Measurements from ENCODE around the gene GPC5.

The GPC5 gene

GRCh38 chr13:92657565-92657964 lies 1259.1 kb downstream of the GPC5 start:
- no peaks in the 10 kb centered on the region for H3F3A ChIP-seq (ENCODE audit: insufficient read depth)
- H2AFZ ChIP-seq (ENCODE audit: low read depth, low read length, severe bottlenecking) = no peak overlapping the region
- no peak overlapping the region for H3K4me3 ChIP-seq (ENCODE audit: insufficient read depth, low read length, poor library complexity, severe bottlenecking)
- H3K36me3 ChIP-seq (ENCODE audit: low read length) = no peaks in the 10 kb centered on the region
- H3K9me2 ChIP-seq (replicated peaks; ENCODE audit: insufficient read depth, low read length) = no peaks in the 10 kb centered on the region
- no peak overlapping the region for H3K27ac ChIP-seq (ENCODE audit: low read depth, low read length)
- H3K9ac ChIP-seq (ENCODE audit: low read length) = no peak overlapping the region
- TF ChIP-seq EZH2phosphoT487 (conservative IDR thresholded peaks at IDR 0.05; ENCODE audit: low read length) = no peak
- TF ChIP-seq CTCF (IDR thresholded peaks at IDR 0.05; ENCODE audit: insufficient read depth, low read length, poor library complexity, severe bottlenecking) = no peak
- no peaks in the 10 kb centered on the region for H3K27me3 ChIP-seq (ENCODE audit: low read length)
- no peak overlapping the region for H3K4me2 ChIP-seq (ENCODE audit: low read depth, low read length, poor library complexity, severe bottlenecking)
- H4K20me1 ChIP-seq (ENCODE audit: low read depth, low read length) = no peaks in the 10 kb centered on the region
- peaks cover under 1% of the 10 kb centered on the region; the same call in 1 of the 2 replicates for H3K9me3 ChIP-seq (ENCODE audit: insufficient read depth, low read length)
- no peaks in the 10 kb centered on the region for H3K79me2 ChIP-seq (ENCODE audit: insufficient read depth, low read length)

GRCh38 chr13:92658293-92658692 lies 1259.9 kb downstream of the GPC5 start:
- H3F3A ChIP-seq (ENCODE audit: insufficient read depth) = no peaks in the 10 kb centered on the region
- no peaks in the 10 kb centered on the region for H3K9me2 ChIP-seq (replicated peaks; ENCODE audit: insufficient read depth, low read length)
- H3K36me3 ChIP-seq (ENCODE audit: low read length) = no peaks in the 10 kb centered on the region
- TF ChIP-seq CTCF (IDR thresholded peaks at IDR 0.05; ENCODE audit: insufficient read depth, low read length, poor library complexity, severe bottlenecking) (no peak), EZH2phosphoT487 (conservative IDR thresholded peaks at IDR 0.05; ENCODE audit: low read length) (no peak)
- H3K27ac ChIP-seq (ENCODE audit: low read depth, low read length) = no peak overlapping the region
- no peaks in the 10 kb centered on the region for H4K20me1 ChIP-seq (ENCODE audit: low read depth, low read length)
- H3K79me2 ChIP-seq (ENCODE audit: insufficient read depth, low read length) = no peaks in the 10 kb centered on the region
- H2AFZ ChIP-seq (ENCODE audit: low read depth, low read length, severe bottlenecking) = no peak overlapping the region
- H3K4me3 ChIP-seq (ENCODE audit: insufficient read depth, low read length, poor library complexity, severe bottlenecking) = no peak overlapping the region
- H3K9me3 ChIP-seq (ENCODE audit: insufficient read depth, low read length) = peaks cover 3% of the 10 kb centered on the region; the same call in 1 of the 2 replicates
- H3K27me3 ChIP-seq (ENCODE audit: low read length) = no peaks in the 10 kb centered on the region
- H3K9ac ChIP-seq (ENCODE audit: low read length) = no peak overlapping the region
- H3K4me2 ChIP-seq (ENCODE audit: low read depth, low read length, poor library complexity, severe bottlenecking) = no peak overlapping the region

- no peak overlapping the region for H3K27ac ChIP-seq (ENCODE audit: low read depth, low read length)
- H3K9me2 ChIP-seq (replicated peaks; ENCODE audit: insufficient read depth, low read length) = no peaks in the 10 kb centered on the region
- no peaks in the 10 kb centered on the region for H3K79me2 ChIP-seq (ENCODE audit: insufficient read depth, low read length)
- H3K9me3 ChIP-seq (ENCODE audit: insufficient read depth, low read length) = peaks cover 3% of the 10 kb centered on the region; the same call in 1 of the 2 replicates
- no peak overlapping the region for H3K4me2 ChIP-seq (ENCODE audit: low read depth, low read length, poor library complexity, severe bottlenecking)
- H4K20me1 ChIP-seq (ENCODE audit: low read depth, low read length) = no peaks in the 10 kb centered on the region
- TF ChIP-seq EZH2phosphoT487 (conservative IDR thresholded peaks at IDR 0.05; ENCODE audit: low read length) (no peak), CTCF (IDR thresholded peaks at IDR 0.05; ENCODE audit: insufficient read depth, low read length, poor library complexity, severe bottlenecking) (no peak)
- H3K27me3 ChIP-seq (ENCODE audit: low read length) = no peaks in the 10 kb centered on the region
- no peak overlapping the region for H3K4me3 ChIP-seq (ENCODE audit: insufficient read depth, low read length, poor library complexity, severe bottlenecking)
- no peak overlapping the region for H2AFZ ChIP-seq (ENCODE audit: low read depth, low read length, severe bottlenecking)
- no peak overlapping the region for H3K9ac ChIP-seq (ENCODE audit: low read length)
- H3K36me3 ChIP-seq (ENCODE audit: low read length) = no peaks in the 10 kb centered on the region
- H3F3A ChIP-seq (ENCODE audit: insufficient read depth) = no peaks in the 10 kb centered on the region
These were observed 1263.0 kb downstream of the GPC5 start for GRCh38 chr13:92661406-92661805.

Data from SU-DHL-6 (cell line).